22Rv1 (cell line): ENCODE data around the gene SAMD3.

ENCODE experiments used
- ZFX ChIP-seq: fragments of 450-650 bp; IDR thresholded peaks from 2 replicates; pipeline ENCODE4 v1.6.1; 2017; ENCODE audit warnings: antibody characterized with exemption, borderline replicate concordance
- TF ChIP-seq, protein P1 (sequence below): fragments of 450-650 bp; IDR thresholded peaks from 2 replicates; pipeline ENCODE4 v1.5.1; 2017; ENCODE audit warnings: mild to moderate bottlenecking

DNA sequence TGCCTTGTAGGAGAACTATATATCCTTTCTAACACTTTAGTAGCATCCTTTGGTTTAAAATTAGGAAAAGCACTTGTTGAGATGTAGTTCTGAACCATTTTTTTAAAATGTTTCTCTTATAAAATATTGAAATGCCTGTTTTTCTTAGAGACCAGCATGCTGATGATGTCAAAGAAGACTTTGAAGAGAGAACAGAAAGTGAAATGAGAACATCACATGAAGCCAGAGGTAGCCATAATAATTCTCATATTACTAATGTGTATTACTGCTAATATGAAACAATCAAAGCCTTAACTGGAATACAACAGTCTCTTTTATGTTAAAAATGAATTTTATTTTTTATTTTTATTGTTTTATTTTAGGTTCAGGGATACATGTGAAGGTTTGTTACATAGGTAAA lies 102.0 kb downstream of the SAMD3 start:
- TF ChIP-seq, protein P1, sequence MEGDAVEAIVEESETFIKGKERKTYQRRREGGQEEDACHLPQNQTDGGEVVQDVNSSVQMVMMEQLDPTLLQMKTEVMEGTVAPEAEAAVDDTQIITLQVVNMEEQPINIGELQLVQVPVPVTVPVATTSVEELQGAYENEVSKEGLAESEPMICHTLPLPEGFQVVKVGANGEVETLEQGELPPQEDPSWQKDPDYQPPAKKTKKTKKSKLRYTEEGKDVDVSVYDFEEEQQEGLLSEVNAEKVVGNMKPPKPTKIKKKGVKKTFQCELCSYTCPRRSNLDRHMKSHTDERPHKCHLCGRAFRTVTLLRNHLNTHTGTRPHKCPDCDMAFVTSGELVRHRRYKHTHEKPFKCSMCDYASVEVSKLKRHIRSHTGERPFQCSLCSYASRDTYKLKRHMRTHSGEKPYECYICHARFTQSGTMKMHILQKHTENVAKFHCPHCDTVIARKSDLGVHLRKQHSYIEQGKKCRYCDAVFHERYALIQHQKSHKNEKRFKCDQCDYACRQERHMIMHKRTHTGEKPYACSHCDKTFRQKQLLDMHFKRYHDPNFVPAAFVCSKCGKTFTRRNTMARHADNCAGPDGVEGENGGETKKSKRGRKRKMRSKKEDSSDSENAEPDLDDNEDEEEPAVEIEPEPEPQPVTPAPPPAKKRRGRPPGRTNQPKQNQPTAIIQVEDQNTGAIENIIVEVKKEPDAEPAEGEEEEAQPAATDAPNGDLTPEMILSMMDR, result no peak
- TF ChIP-seq ZFX, result no peak
